GM12891 (cell line): ENCODE measurements around the gene FOXN3.

ENCODE experiments used
- DNase-seq: peaks from one replicate; pipeline ENCODE4 v3.0.0; 2011; ENCODE audit warnings: low spot score; ENCODE audit not compliant: insufficient read length
- FAIRE-seq: peaks from 2 replicates; lab custom pipeline; 2011; peaks lifted over from hg19 to GRCh38; lab: Jason Lieb, UNC
- PAX5 ChIP-seq: IDR thresholded peaks from 2 replicates; pipeline ENCODE4 v1.6.1; 2011; ENCODE audit warnings: low read length, moderate library complexity, mild to moderate bottlenecking; ENCODE audit not compliant: insufficient read depth, severe bottlenecking
- POLR2A ChIP-seq: IDR thresholded peaks from 2 replicates; pipeline ENCODE4 v1.6.1; 2011; ENCODE audit warnings: low read depth, low read length, control low read depth
- POLR2AphosphoS5 ChIP-seq: IDR thresholded peaks from 2 replicates; pipeline ENCODE4 v1.6.1; 2011; ENCODE audit warnings: low read depth, low read length, control low read depth
- POU2F2 ChIP-seq: IDR thresholded peaks from 2 replicates; pipeline ENCODE4 v1.6.1; 2011; ENCODE audit warnings: low read depth, mild to moderate bottlenecking, control low read depth, low read length, moderate library complexity
- SPI1 ChIP-seq: IDR thresholded peaks from 2 replicates; pipeline ENCODE4 v1.6.1; 2011; ENCODE audit warnings: low read depth, low read length, control low read depth
- TAF1 ChIP-seq: IDR thresholded peaks from 2 replicates; pipeline ENCODE4 v1.6.1; 2011; ENCODE audit warnings: low read depth, low read length, control low read depth

FOXN3 gene

DNA sequence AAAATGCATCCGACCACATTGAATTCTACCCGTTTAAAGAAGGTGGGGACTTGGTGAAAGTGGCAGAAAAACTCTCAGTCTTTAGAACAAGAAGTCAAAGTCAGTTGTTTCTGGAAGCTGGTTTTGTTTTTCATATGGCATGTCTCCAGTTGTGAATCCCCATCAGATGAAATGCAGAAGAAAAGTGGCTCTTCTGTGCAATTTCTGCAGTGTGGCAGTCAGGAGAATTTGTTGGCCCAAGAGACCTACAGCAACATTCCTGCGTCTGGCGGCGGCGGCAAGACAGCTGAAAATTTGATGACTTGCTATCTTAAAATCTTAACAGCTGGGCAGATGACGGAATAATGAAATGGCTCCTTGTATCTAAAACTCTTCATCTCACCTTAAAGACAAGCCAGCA is 201.5 kb downstream of the FOXN3 start:
- FAIRE-seq (no peak), DNase-seq (no peak)
- TF ChIP-seq TAF1 (no peak), PAX5 (no peak), POLR2A (no peak), POLR2AphosphoS5 (no peak), POU2F2 (no peak), SPI1 (no peak)

DNA sequence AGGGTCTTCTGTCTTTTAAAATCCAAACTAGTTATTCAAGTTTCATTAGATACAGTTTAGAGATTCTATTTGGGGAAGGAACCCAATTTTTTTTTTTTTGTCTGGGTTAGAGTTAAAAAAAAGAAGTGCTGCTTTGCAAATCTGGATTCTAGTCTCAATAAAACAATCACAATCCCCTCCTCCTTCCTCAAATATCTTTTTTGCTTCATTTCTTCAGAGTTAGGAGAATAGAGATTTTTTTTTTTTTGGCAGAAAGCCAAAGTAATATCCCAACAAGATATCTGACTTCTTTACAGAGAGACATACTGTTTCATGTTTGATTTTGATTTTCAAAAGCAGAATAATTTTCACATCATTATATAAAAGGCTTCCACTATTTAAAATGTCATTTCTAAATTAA is 201.9 kb downstream of the FOXN3 start:
- FAIRE-seq (no peak), DNase-seq (no peak)
- no peak for TF ChIP-seq SPI1
- no peak for TF ChIP-seq POLR2AphosphoS5
- TF ChIP-seq POLR2A, result no peak
- no peak for TF ChIP-seq PAX5
- TF ChIP-seq POU2F2, result no peak
- TF ChIP-seq TAF1, result no peak

DNA sequence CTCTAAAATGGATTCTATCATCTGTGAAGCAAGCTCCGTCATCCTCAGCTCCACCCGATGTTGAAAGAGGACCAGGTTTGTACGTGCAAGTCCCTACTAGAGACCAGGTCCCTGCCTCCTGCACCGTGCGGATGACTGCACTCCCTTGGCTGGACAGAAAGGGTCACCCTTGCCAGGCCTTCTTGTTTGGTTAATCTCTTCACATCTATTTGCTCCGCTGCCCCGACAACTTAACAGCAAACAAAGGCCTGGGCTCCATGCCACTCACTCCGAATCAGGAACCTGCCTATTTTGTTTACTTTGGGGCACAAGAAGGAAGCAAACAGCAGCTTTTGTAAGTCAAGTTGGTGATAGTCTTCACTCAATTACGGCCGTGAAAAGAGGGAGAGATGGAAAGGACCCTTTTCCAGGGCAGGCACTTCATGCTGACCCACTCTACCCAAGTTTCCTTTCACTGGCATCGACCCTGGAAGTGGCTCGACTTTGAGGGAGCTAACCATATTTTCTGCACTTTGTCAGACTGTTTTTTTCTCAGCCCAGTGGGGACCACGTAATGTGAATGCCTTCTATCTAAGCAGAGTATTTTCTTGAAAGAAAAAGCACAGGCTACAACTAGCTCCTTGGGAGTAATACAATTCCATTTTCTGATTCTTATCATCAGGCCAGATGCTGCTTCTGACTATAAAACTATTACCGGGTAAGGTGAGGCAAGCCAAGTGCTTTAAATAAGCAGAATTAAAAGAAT is 202.6 kb downstream of the FOXN3 start:
- TF ChIP-seq PAX5 (no peak), POU2F2 (no peak), POLR2A (no peak), POLR2AphosphoS5 (no peak), TAF1 (no peak), SPI1 (no peak)
- FAIRE-seq (no peak), DNase-seq (no peak)

DNA sequence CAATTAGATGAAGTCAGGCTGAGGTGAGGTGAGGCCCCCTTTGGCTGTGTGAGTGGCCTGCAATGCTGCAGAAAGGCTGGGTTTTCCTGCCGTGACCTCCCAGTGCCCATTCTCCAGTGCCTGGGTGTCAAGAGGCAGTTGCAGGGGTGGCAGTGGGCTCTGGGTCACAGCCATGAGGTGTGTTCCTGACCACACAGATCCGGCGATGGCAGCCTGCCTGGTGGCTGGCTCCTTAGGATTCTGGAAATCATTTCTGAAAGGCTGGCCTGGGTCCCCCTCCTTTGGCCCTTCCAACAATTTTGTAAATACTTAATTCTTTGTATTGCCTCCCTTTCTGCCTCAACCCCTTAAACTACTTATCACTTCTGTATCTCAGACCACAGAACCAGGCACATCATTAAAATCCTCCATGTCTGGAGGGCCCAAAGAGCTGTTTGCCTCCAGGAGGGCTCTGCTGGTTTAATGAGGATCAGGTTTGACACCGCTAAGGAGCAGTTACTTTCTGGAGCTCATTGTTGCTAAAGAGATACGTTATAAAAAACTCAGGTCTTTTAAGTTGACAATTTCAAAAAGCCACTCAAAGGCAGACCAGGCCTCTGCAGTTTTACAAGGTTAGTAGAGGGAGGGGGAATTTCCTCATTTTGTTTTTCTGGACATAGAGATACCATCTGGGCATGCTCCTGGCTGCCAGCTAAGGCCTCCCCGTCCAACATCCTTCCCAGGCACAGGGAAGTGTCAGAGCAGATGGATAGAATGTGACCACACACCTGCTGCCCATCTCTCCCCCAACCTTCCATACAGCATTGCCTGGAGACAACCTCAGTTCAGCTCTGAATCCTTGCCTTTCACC is 204.4 kb downstream of the FOXN3 start:
- TF ChIP-seq POLR2AphosphoS5 (no peak), POLR2A (no peak), TAF1 (no peak), PAX5 (no peak), SPI1 (no peak), POU2F2 (no peak)
- no peak for DNase-seq
- no peak for FAIRE-seq

DNA sequence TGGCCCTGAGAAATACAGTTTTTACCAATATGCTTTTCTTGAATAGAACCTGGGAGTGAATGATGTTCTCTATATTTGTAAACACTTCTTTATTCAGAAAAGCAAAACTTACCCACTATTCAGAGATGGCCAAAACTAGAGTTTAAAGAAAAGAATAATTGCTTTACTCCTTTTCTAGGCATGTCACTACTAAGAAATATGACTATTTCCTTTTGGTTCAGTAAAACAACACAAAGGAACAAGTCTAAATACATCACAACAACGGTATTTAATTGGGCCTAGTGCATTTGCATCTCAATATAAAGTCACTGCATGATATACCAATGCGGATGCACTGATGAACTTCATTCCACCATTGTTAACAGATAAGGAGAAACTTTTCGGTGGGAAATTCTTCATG is 207.5 kb downstream of the FOXN3 start:
- TF ChIP-seq POLR2AphosphoS5 (no peak), SPI1 (no peak), POU2F2 (no peak), TAF1 (no peak), PAX5 (no peak), POLR2A (no peak)
- FAIRE-seq (no peak), DNase-seq (no peak)

DNA sequence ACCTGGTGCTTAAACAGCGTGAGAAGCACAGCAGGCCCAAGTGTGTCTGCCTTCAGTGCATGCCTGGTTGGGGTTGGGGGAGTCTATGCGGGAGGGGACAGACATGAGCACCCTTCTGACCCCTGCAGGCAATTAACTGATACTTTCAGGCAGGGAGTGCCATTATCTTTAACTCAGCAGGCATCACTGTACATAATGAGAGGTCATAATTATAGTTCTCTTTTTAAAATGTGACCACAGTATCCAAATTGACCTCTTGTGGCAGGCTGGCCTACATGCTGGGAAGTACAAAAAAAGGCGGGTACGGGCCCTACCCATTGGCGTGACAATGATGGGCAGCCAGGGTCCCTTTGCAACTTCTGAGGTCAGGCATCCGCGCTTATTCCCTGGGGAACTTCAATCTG is 209.1 kb downstream of the FOXN3 start:
- DNase-seq (no peak), FAIRE-seq (peak; percentile 9)
- no peak for TF ChIP-seq POLR2AphosphoS5
- no peak for TF ChIP-seq POLR2A
- no peak for TF ChIP-seq PAX5
- TF ChIP-seq TAF1, result no peak
- TF ChIP-seq POU2F2, result no peak
- TF ChIP-seq SPI1, result no peak

DNA sequence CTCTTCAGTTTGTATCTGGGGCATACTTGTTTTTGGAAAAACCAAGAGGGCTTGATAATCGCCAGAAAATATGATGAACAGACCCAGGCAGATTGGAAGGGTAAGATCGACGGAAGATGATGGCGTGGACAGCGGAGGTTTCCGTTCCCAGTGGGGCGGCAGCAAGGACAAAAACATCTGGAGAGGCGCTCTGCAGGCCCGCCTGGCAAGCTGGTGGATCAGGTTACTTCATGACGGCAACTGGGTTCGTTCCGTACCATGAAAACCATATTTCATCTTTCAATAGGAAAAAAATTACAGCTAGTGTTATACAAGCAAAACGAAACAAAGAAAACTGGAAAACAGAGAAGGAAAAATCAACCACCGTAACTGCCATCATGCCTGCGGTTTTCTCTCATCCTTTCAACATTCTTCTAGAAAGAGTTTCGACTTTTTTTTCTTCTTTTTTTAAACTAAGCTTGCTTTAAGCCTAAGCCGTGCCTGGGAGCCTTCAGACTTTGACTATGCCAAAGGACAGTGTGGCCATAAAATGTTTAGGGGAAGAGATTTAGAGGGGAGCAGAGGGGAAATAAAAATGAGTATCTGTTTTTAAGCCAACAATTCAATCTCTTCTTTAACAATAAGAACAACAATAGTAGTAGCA is 210.5 kb downstream of the FOXN3 start:
- TF ChIP-seq POLR2A, result no peak
- no peak for TF ChIP-seq TAF1
- no peak for TF ChIP-seq PAX5
- no peak for TF ChIP-seq POU2F2
- TF ChIP-seq POLR2AphosphoS5, result no peak
- TF ChIP-seq SPI1, result no peak
- no peak for FAIRE-seq
- no peak for DNase-seq

DNA sequence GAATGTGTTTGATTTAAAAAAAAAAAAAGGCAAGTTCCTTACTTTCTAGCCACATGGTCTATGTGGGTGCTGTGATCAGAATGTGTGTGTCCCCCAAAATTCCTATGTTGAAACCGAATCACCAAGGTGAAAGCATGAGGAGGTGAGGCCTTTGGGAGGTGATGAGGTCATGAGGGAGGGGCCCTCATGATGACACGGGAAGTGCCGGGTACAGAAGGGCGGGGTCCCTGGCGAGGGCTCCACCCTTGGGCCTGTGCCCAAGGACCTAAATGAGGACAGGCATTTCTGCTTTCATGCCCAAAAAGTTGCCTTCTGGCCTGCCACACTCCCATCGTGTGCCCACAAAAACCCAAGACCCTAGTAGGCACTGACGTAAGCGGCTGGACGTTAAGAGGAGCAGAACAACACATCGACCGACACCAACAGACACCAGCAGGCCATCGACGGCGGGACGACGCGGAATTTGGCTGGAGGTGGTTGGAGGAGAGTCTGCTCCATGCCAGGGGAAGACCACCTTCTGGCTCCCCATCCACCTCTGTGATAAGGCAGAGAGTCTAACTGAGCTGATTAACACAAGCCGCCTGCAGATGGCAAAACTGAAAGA is 211.8 kb downstream of the FOXN3 start:
- DNase-seq (no peak), FAIRE-seq (no peak)
- TF ChIP-seq PAX5, result no peak
- no peak for TF ChIP-seq TAF1
- no peak for TF ChIP-seq POU2F2
- TF ChIP-seq SPI1, result no peak
- no peak for TF ChIP-seq POLR2A
- no peak for TF ChIP-seq POLR2AphosphoS5
